ENCODE measurements around the gene TNS2.
"Not testable (repeated sequence)": the region's sequence is repeated elsewhere in the genome, so short reads cannot be mapped to it uniquely, and the experiment has no call there.

Gene TNS2, protein sequence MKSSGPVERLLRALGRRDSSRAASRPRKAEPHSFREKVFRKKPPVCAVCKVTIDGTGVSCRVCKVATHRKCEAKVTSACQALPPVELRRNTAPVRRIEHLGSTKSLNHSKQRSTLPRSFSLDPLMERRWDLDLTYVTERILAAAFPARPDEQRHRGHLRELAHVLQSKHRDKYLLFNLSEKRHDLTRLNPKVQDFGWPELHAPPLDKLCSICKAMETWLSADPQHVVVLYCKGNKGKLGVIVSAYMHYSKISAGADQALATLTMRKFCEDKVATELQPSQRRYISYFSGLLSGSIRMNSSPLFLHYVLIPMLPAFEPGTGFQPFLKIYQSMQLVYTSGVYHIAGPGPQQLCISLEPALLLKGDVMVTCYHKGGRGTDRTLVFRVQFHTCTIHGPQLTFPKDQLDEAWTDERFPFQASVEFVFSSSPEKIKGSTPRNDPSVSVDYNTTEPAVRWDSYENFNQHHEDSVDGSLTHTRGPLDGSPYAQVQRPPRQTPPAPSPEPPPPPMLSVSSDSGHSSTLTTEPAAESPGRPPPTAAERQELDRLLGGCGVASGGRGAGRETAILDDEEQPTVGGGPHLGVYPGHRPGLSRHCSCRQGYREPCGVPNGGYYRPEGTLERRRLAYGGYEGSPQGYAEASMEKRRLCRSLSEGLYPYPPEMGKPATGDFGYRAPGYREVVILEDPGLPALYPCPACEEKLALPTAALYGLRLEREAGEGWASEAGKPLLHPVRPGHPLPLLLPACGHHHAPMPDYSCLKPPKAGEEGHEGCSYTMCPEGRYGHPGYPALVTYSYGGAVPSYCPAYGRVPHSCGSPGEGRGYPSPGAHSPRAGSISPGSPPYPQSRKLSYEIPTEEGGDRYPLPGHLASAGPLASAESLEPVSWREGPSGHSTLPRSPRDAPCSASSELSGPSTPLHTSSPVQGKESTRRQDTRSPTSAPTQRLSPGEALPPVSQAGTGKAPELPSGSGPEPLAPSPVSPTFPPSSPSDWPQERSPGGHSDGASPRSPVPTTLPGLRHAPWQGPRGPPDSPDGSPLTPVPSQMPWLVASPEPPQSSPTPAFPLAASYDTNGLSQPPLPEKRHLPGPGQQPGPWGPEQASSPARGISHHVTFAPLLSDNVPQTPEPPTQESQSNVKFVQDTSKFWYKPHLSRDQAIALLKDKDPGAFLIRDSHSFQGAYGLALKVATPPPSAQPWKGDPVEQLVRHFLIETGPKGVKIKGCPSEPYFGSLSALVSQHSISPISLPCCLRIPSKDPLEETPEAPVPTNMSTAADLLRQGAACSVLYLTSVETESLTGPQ (N-terminal part only)

DNA sequence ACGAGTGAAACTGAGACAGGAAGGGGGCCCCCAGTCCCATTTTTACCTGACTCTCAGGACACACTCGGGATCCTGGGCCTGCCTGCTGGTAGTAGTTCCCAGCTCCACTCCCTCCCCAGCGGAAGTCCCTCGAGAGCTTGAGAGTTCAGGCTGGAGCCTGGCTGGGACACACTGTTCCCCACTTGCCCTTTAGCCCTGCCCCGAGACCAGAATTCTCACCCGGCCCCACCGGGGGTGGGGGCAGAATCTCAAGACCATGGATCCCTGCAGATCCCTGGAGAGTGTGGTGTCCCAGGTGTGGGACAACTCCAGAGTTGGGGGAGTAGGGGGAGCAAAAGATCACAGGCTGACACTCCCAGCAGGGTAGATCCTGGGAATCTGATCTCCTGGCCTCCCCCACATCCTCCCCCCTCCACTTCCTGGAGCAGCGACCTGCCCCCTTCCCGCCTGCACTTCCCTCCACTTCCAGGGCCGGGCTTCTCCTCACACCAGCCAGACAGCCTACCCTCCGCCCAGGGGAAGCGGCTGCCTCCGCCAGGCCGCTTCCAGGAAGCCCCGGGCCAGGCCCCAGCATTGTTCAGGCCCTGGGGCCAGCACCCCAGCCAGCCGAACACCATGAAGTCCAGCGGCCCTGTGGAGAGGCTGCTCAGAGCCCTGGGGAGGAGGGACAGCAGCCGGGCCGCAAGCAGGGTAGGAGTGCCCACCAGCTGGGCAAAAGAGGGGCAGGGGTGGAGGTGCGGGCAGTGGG lies at the start of gene TNS2:
Gene TNS2 (plus strand): TSS at position 495 of the 748 bp plus-strand sequence. CDS start 121 bp downstream, at position 616.
- no peak for DNase-seq

DNA sequence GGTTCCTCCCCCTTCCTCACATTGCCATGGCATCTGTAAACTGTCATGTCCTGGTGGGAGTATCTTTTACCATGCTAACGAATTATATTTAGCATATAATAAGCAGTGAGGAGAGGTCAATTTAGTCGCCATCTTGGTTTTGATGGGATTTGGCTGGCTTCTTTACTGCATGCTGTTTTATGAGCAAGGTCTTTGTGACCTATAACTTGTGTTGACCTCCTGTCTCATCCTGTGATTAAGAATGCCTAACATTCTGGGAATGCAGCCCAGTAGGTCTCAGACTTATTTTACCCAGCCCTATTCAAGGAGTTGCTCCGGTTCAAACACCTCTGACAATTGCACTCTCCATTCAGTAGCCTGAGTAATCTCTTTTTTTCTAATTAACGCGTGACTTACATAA lies 45.7 kb upstream of the TNS2 start:
- DNase-seq, result no peak

DNA sequence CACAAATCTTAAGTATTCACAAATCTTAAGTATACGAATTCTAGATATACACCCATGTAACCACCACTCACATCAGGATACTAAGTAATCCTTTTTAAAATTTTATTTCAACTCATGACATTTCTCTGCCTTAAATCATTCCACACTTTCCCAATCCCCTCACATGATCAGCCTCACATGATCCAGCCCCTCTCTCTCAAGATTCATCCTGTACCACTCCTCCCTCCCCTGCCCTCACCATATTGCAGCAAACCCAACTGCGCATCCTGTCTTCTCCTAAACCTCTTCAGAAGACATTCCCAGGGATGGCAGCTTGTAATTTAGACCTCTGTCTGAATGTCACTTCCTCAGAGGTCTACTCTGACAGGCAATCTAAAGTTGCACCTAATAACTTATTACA lies 45.3 kb upstream of the TNS2 start:
- DNase-seq, result no peak

DNA sequence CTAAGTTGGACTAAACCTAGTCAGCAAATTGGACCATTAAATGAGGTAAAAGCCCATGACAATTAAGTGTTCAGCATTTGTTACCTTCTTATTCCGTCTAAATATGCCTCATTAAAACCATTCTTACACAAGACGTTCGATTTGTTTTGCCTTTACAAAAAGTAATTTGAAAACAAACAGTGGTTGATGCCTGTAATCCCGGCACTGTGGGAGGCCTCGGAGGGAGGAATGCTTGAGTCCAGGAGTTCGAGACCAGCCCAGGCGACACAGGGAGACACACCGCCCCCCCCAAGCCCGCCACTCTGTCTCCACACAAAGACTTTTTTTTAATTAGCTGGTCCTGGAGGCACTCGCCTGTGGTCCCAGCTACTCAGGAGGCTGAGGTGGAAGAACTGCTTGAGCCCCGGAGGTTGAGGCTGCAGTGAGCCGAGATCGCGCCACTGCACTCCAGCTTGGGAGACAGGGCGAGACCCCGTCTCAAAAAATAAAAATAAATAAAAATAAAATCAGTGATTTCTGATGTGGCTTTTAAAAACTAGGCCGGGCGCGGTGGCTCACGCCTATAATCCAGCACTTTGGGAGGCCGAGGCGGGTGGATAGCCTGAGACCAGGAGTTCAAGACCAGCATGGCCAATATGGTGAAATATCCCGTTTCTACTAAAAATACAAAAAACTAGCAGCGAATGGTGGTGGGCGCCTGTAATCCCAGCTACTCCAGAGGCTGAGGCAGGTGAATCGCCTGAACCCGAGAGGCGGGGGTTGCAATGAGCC lies 44.5 kb upstream of the TNS2 start:
- DNase-seq, result no peak

DNA sequence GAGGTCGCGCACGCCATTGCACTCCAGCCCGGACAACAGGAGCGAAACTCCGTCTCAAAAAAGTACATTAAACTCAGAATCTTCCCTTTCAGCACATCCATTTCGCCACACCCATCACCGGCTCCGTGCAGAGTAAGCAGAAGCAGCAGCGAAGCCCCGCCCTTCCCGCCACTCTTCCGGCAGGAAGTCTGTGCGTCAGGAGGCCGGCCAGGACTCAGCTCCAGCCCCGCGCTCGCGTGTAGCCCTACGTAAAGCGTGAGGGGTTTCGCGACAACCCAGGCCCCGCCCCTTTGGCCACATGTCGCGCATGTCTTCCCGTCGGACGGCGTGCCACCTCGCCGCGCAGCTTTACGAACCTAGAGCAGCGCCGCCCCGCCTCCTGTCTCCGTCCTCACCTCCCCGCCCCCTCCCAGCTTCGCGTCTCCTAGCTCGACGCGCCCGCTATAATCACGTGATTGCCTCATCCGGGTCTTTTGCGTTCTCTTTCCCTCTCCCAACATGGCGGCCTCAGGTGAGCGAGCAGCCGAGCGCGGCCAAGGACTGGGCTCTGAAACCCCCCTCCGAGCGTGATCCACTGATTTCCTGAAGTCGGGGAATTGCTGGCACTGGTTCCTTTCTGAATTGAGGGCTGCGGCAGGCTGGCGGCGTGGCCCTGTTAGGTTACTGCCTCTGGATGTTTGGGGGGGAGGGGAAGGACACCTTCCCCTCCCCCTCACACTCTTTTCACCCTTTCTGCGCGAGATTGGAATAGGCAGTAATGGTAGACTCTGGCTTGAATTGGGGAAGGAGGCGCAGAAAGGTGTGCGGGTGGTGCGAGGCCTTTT lies 43.7 kb upstream of the TNS2 start, which contains the start of gene EIF4B:
Gene EIF4B (plus strand): TSS at position 471 of the 824 bp plus-strand sequence. CDS start 28 bp downstream, at position 499.
- peak; percentile 98 to 99 for DNase-seq

DNA sequence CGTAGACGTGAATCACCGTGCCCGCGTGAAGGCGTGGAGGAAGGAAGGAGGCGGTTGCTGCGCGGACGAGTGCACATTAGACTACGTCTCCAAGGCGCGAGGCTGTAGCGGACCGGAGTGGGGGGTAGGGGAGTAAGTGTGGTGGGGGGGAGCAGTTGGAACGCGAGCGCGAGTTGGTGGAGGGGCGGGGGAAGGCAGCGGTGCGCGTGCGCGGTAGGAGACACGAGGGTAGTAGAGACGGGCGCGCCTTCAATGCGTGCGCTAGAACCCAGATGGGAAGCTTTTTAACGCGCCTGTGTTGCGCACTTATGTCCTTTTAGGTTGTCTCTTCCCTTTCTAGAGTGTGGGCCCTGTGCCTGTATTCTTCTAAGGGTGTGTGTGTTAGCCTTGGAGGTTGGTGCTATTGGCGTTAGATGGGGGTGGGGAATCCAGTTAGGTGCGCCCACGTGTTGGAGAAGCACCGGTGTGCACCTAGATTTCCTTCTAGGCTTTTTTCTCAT lies 43.0 kb upstream of the TNS2 start:
- peak; percentile 84 to 86 for DNase-seq

DNA sequence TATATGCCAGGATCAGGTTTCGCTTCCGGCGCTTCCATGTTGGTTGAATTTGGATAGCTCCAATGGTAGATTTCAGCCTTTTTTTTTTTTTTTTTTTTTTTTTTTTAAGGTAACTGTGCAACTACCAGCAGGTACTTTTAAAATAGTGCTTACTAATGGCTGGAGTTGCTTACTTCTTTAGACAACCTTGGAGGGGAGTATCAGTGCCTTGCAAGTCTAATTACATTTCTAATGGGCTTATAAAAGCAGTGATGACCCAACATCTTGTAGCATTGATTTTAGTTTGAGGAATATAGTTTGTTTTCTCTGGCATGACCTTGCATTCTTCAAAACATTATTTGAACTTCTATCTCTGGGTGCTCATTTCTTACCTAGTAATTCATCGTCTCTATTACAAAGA lies 42.5 kb upstream of the TNS2 start:
- DNase-seq, result no peak

DNA sequence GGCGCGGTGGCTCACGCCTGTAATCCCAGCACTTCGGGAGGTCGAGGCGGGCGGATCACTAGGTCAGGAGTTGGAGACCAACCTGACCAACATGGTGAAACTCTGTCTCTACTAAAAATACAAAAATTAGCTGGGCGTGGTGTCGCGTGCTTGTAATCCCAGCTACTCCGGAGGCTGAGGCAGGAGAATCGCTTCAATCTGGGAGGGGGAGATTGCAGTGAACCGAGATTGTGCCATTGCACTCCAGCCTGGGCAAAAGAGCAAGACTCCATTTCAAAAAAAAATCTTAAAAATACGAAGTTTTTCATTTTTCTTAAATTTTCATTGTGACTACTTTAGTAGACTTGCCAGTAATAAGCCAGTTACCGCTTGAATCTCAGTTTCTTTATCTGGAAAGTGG lies 41.1 kb upstream of the TNS2 start:
- not testable (repeated sequence) for DNase-seq

DNA sequence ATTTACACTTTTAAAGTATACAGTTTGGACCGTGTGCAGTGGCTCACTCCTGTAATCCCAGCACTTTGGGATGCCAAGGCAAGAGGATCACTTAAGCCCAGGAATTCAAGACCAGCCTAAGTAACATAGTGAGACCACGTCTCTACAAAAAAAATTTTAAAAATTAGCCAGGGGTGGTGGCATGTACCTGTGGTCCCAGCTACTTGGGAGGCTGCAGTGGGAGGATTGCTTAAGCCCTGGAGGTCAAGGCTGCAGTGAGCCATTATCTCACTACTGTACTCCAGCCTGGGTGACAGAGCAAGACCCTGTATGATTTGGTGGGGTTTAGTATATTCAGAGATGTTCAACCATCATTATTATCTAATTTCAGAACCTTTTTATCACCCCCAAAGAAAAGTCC lies 38.9 kb upstream of the TNS2 start:
- DNase-seq, result no peak

DNA sequence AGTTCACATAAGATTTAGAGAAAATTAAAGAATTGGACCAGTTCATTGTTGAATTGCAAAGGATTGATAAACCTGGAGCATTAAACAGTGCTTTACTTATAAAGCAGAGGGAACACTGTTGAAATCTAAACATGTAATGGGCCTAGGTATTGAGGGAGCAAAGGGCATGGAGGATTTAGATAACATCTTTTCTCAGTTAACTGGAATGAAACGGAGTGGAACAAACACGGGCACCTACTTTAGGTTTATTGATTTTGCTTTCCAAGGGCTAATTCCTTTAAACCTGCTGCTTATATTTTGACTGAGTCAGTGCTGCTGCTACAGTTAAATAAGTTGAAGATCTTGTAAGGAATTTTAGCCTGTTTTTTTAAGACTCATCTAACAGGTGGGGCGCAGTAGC lies 38.0 kb upstream of the TNS2 start:
- no peak for DNase-seq

DNA sequence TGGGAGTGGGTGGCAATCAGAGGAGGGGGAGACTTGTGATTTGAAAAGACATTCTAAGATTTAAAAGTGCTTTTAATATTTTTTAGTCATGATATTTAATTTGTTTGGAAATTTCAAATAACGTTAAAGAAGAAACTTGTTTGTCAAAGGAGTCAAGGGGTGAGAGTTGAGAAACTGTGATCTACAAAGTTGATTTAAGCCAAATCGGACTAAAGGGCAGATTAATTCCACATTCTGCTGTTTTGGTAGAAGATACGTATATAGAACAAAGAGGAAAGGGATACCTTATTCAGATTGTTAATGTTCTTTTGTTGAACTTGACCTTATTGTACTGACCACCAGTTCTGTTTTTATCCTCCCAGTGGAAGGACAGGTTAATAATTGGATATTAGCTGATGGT lies 36.9 kb upstream of the TNS2 start:
- DNase-seq, result no peak

DNA sequence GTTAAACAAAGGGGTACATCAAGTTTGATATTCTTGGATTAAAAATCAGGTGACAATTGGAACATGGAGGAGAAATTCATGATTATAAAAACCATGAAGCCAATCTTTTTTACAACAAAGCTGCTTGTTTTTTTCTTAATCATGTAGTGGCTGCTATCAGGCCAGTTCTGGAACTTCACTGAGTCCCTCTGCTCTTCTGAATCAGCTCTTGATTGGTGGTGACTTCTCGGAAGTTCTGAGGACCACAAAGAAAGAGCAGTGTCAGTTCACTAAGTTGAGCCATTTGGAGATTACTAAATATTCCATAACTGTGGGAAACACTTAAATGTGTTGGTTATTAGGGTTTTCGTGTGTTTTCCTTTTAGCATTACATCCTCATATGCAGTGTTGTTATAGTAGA lies 35.2 kb upstream of the TNS2 start:
- DNase-seq, result no peak

DNA sequence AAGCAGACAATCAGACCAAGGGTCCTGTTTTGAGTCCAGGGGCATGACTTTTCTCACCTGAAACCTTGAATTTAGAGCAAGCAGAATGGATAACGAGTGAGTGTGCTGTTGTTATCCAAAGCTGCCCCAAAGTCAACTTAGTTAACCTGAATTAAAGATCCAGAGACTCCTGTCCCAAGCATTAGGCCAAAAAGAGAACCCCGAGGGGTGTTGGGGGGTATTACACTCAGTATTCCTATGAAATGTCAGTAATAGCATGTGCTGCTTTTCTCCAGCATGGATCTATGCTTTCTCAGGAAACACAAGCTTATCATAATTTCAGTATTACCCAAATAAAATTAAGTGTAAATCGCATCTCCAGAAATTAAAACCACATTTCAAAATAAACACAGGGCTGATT lies 24.6 kb upstream of the TNS2 start:
- peak in 1 of 2 experiments; percentile 10 for DNase-seq

DNA sequence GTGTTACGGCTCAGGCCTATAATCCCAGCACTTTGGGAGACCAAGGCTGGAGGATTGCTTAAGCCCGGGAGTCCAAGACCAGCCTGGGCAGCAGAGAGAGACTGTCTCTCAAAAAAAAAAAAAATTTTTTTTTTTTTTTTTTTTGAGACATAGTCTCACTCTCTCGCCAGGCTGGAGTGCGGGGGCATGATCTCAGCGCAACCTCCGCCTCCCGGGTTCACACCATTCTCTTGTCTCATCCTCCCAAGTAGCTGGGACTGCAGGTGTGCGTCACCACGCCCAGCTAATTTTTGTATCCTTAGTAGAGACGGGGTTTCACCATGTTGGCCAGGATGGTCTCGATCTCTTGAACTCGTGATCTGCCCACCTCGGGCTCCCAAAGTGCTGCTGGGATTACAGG lies 22.9 kb upstream of the TNS2 start:
- peak in 1 of 2 experiments; percentile 14 for DNase-seq

DNA sequence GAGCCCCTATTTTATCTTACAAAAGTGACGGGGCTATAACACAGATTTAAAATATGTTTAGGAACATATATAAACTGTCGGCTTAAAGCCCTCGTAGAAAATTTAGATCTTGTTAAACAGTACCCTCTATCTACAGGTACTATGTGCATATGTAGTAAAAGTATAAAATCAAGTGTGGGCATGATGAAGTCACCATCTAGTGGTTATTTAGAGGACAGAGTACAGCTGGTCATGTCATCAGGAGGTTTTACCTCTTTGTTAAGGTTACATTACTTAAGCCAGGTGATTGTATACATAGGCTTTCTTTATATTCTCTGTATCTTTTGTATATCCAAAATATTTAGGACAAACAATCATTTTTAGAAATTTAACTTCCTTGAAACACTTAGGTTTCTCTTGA lies 18.2 kb upstream of the TNS2 start:
- DNase-seq, result no peak

DNA sequence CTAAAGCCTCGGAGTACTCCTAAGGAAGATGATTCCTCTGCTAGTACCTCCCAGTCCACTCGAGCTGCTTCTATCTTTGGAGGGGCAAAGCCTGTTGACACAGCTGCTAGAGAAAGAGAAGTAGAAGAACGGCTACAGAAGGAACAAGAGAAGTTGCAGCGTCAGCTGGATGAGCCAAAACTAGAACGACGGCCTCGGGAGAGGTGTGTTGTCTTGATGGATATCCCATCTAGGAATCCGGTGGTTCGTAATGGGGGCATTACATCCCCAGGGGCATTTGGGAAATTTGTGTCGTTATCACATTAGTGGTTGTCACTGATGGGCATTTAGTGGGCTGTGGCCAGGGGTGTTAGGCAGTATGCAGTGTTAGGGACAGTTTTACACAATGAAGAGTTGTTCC lies 16.0 kb upstream of the TNS2 start:
- peak in 1 of 2 experiments; percentile 13 for DNase-seq

DNA sequence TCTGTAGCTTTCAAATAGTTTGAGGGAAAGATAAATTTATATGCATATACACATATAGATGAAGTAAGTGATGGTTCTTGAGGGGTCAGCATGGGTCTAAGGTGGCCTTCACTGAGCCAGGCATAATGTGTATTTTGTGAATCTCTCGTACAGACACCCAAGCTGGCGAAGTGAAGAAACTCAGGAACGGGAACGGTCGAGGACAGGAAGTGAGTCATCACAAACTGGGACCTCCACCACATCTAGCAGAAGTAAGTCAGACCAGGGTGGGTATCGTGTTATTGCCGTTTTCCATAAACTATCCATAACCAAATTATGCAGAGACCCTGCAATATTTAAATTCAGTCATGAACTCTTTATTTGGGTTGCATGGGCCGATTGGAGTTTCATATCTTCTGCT lies 15.4 kb upstream of the TNS2 start:
- peak in 1 of 2 experiments; percentile 12 for DNase-seq

DNA sequence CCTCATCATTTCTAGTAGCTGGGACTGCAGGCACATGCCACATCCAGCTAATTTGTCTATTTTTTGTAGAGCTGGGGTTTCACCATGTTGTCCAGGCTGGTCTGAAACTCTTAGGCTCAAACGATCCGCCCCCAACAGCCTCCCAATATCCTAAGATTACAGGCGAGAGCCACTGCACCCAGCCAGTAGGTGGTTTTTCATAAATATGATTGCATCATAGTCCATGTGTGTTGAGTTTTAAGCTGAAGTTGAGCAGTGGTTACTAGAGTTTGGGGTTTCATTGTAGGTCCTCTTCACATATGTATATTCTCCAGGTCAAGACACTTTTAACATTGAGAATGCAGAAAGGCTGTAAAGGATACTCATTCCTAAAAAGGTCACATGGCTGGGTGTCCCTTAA lies 13.1 kb upstream of the TNS2 start:
- no peak for DNase-seq

DNA sequence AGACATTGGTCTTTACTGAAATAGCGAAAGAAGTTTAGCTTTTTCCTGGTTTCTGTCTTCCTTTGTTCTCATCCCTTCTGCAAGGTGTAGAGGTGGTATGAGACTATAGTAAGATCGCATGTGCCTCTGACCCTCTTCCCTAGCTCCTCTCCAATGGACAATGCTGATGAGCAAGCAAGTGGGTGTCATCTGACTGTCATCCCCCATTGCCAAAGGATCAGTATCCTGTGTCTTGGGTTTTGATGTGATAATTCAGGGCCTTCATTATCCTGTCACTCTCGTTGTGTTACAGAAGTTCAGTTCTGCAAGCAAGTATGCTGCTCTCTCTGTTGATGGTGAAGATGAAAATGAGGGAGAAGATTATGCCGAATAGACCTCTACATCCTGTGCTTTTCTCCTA lies 10.0 kb upstream of the TNS2 start:
- DNase-seq, result peak in 1 of 2 experiments; percentile 14

Measured in activated T-cell treated with anti-CD3 and anti-CD28 coated beads, Interleukin-2, amount 50 U/mL, for 48 hours (primary cell).